Ovary (tissue), 9 donors: ENCODE data around the gene MALRD1. TPM values are rescaled to one million over a fixed set of nuclear protein-coding genes. Genes with fewer than 3 reads are reported as not detected.

Experiments used
- DNase-seq, 5 donors: peaks; one replicate each; pipeline ENCODE4 v3.0.0-alpha.2; 2019 to 2020
- H3K27ac ChIP-seq, 2 donors: fragments of 200-600 bp; one replicate each; pipeline versions ENCODE4 v1.5.1 to v1.8.0; 2019 to 2022
- H3K27me3 ChIP-seq: fragments of 200-600 bp; one replicate; pipeline ENCODE4 v1.8.0; 2022
- H3K36me3 ChIP-seq: fragments of 200-600 bp; sonication (generic); one replicate; pipeline ENCODE4 v1.5.1; 2019
- H3K4me1 ChIP-seq: one replicate; pipeline ENCODE4 v1.8.1; 2013; ENCODE audit warnings: mild to moderate bottlenecking, moderate library complexity; ENCODE audit not compliant: insufficient read depth
- H3K4me3 ChIP-seq: fragments of 200-600 bp; sonication (generic); one replicate; pipeline ENCODE4 v1.5.1; 2017
- H3K9me3 ChIP-seq, 2 donors: fragments of 200-600 bp in 1 of 2; sonication (generic) in 1 of 2; one replicate each; pipeline versions ENCODE4 v1.5.1 to v1.8.1; 2013 to 2019; ENCODE audit warnings: mild to moderate bottlenecking in 1 of 2, moderate library complexity in 1 of 2
- EP300 ChIP-seq: sonication (generic); formaldehyde crosslinking; IDR thresholded peaks from one replicate; pipeline ENCODE4 v1.6.1; 2017; ENCODE audit warnings: antibody characterized with exemption
- POLR2A ChIP-seq: fragments of 450-650 bp; IDR thresholded peaks from one replicate; pipeline ENCODE4 v1.6.1; 2017; ENCODE audit warnings: antibody characterized with exemption, mild to moderate bottlenecking, moderate library complexity
- WGBS, 3 donors: extraction: QIAGEN DNeasy Blood & Tissue Kit in 1 of 3; methylation state at CpG; one replicate each; pipeline versions ENCODE4 v1.1.5 to v1.1.7; 2013 to 2017; 5-methylcytosine and 5-hydroxymethylcytosine counted together
- intact Hi-C, 4 donors: fragments of 100-400 bp; cut with DNase I; formaldehyde crosslinking; loops; one replicate each; pipeline versions ENCODE4 v1.11.0 to v1.15.1; 2022 to 2023
- polyA plus RNA-seq, 2 donors: library from polyadenylated mRNA; stranded (reverse); fragments of 200-250 nt in 1 of 2; fragments of 350-450 nt in 1 of 2; fragmentation: Illumina TruSeq in 1 of 2; extraction: RNeasy Lipid Tissue Mini Kit (QIAGEN cat#74804) in 1 of 2; gene quantifications; one replicate each; pipeline ENCODE4 v1.2.3, GENCODE V29; 2013 to 2014
- total RNA-seq, 7 donors: library from RNA; depleted of rRNA in 2 of 7; stranded (reverse); fragments of >200 nt in 2 of 7; fragmentation: NEBNext Ultra II Directional in 3 of 7; extraction: Animal tissue kit (Norgen Biotek cat#: 25700) in 3 of 7; gene quantifications; one replicate each; pipeline versions ENCODE4 v1.1.0 to v1.2.4, GENCODE V29; 2016 to 2023
- TF ChIP-seq, protein P1 (sequence below), 3 donors: fragments of 450-650 bp in 2 of 3; fragments of 200-600 bp in 1 of 3; IDR thresholded peaks; one replicate each; pipeline versions ENCODE4 v1.5.1 to v1.8.0; 2016 to 2022; ENCODE audit warnings: antibody characterized with exemption in 3 of 3, mild to moderate bottlenecking in 1 of 3
- donor health status: DM: no; HTN: no; CAD: no; lungs with moderate emphysema.
- donor health status: DM: no; HTN: no; CAD: no.
- donor health status: Bipolar disorder and iron deficiency.
- donor health status: DM: yes; HTN: yes; CAD: no.
- donor health status: DM: no; HTN: no; CAD: no.
- donor health status: DM: yes; HTN: yes; CAD: no.

Gene MALRD1
- total and polyA plus RNA-seq, 9 donors, result 0.56 to 12.1 (median 1.9) TPM

DNA sequence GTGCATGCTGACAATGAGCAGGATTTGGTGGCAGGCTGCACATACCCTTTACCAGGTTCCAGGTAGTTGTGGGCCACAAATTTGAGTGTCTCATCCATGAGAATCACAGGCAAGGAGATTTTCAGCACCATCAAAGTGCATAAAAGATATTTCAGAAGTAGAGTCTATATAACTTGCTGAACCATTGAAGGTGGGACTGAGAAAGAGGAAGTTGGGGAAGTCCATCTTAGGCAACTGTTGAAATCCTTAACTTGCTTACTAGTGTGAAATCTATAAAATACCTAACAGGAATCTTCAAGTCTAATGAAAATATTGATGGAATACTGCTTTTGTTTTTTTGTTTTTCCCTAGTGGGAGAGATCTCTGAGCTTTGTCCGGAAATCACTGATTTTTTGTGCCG, 442.6 kb downstream of the MALRD1 start:
- no peak for DNase-seq
- no peaks in the 10 kb centered on the region for H3K27me3 ChIP-seq
- no peak overlapping the region for H3K27ac ChIP-seq
- intact Hi-C loops, result no loop called here
- H3K4me3 ChIP-seq, result no peak overlapping the region
- H3K4me1 ChIP-seq, result no peaks in the 10 kb centered on the region
- 83 to 93% (median 92%) methylated on average over 2 of the region's 2 CpGs for WGBS, 3 donors
- TF ChIP-seq EP300, result no peak
- TF ChIP-seq, protein P1, sequence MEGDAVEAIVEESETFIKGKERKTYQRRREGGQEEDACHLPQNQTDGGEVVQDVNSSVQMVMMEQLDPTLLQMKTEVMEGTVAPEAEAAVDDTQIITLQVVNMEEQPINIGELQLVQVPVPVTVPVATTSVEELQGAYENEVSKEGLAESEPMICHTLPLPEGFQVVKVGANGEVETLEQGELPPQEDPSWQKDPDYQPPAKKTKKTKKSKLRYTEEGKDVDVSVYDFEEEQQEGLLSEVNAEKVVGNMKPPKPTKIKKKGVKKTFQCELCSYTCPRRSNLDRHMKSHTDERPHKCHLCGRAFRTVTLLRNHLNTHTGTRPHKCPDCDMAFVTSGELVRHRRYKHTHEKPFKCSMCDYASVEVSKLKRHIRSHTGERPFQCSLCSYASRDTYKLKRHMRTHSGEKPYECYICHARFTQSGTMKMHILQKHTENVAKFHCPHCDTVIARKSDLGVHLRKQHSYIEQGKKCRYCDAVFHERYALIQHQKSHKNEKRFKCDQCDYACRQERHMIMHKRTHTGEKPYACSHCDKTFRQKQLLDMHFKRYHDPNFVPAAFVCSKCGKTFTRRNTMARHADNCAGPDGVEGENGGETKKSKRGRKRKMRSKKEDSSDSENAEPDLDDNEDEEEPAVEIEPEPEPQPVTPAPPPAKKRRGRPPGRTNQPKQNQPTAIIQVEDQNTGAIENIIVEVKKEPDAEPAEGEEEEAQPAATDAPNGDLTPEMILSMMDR (IDR thresholded peaks at IDR 0.05), result no peak
- no peak for TF ChIP-seq POLR2A
- H3K36me3 ChIP-seq, result no peaks in the 10 kb centered on the region
- no peaks in the 10 kb centered on the region for H3K9me3 ChIP-seq

- Histone ChIP-seq H3K9me3 (no peaks in the 10 kb centered on the region), H3K4me3 (no peak overlapping the region), H3K27me3 (no peaks in the 10 kb centered on the region), H3K27ac (no peak overlapping the region), H3K4me1 (no peaks in the 10 kb centered on the region), H3K36me3 (no peaks in the 10 kb centered on the region)
- TF ChIP-seq, protein P1 (IDR thresholded peaks at IDR 0.05), result no peak
- TF ChIP-seq POLR2A (no peak), EP300 (no peak)
- DNase-seq, result no peak
- 90 to 94% (median 93%) methylated on average over 3 of the region's 3 CpGs for WGBS, 3 donors
- intact Hi-C loops, result no loop called here
Measured at GRCh38 chr10:19493917-19494316, 445.3 kb downstream of the MALRD1 start.

DNA sequence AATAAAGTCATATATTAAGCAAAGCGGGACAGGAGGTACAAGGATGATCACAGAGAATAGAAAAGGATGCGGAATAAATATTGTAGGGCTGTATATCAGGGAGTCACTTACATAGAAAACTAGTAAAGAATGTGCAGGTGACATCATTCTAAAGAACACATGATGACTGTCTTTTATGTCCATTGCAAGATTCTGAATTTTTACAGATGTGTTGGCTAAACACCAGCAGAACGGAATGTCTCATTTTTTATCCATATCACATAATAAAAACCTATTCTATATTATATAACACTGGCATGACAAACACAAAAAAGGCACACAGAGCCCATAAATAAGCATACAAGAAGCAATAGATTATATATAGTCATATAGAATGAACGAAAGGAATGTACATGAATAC, 448.4 kb downstream of the MALRD1 start:
- Histone ChIP-seq H3K9me3 (no peaks in the 10 kb centered on the region), H3K4me1 (no peaks in the 10 kb centered on the region), H3K27me3 (no peaks in the 10 kb centered on the region), H3K4me3 (no peak overlapping the region), H3K36me3 (no peaks in the 10 kb centered on the region), H3K27ac (no peak overlapping the region)
- WGBS, 3 donors, result 86 to 91% (median 89%) methylated on average over 4 of the region's 4 CpGs
- DNase-seq, result no peak
- TF ChIP-seq EP300, result no peak
- TF ChIP-seq POLR2A, result no peak
- TF ChIP-seq, protein P1 (IDR thresholded peaks at IDR 0.05), result no peak
- intact Hi-C loops, result no loop called here

DNA sequence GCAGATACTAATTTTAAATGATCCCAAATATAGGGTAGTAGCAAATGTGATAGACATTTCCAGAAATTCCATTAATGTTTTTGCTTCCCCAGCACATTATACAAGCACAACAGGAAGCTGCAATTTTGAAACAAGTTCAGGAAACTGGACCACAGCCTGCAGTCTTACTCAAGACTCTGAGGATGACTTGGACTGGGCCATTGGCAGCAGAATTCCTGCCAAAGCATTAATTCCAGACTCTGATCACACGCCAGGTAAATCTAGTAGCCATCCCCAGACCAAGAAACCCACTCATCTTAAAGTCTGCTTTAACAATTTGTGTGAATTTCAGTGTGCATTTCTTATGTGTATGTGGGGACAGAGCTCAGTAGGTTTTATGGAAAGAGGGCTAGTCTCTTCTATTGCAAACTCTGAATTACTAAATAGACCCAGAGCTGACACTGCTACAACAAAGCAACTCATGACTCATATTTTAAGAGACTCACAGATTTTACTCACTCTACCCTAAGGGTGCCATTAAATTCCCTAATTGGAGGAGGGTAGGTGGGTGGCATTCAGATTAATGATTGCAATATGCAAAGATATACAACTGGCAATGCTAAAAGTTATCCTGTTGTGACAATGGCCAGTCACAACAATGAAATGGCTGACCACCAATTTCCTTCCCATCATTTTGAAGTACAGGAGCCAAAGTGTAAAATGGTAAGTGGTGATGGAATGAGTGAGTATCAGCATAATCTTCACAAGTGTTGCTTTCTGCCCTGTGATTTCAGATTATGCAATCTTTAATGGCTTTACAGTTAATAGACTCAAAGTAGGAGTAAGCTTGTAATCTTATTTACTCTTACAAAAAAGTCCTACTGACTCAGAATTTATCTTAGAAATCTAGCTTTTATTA, 450.0 kb downstream of the MALRD1 start:
- Histone ChIP-seq H3K9me3 (no peaks in the 10 kb centered on the region), H3K36me3 (no peaks in the 10 kb centered on the region), H3K4me3 (no peak overlapping the region), H3K27ac (no peak overlapping the region), H3K27me3 (no peaks in the 10 kb centered on the region), H3K4me1 (no peaks in the 10 kb centered on the region)
- TF ChIP-seq EP300 (no peak), POLR2A (no peak)
- TF ChIP-seq, protein P1 (IDR thresholded peaks at IDR 0.05), result no peak
- DNase-seq, result no peak
- 65 to 91% (median 83%) methylated on average over 1 of the region's 1 CpG for WGBS, 3 donors
- intact Hi-C loops, result no loop called here
